Common myeloid progenitor, CD34-positive (primary cell): Measurements from ENCODE around the gene PRICKLE3.

Experiments
- CTCF ChIA-PET: fragments of 350-600 bp; sonication (Branson Sonifier 250); formaldehyde crosslinking; loops from one replicate; lab custom pipeline; 2021; ENCODE audit warnings: antibody characterized with exemption; lab: Charles Lee
- POLR2A ChIA-PET: fragments of 350-600 bp; sonication (Branson Sonifier 250); formaldehyde crosslinking; loops from one replicate; lab custom pipeline; 2021; ENCODE audit warnings: antibody characterized with exemption; lab: Charles Lee
- DNase-seq, 3 donors: peaks; one replicate each; pipeline versions ENCODE4 v3.0.0 to v3.0.0-alpha.2; 2013
- H3K27ac ChIP-seq, 2 experiments: 1 replicate in 1 of 2; 2 replicates in 1 of 2; pipeline ENCODE4 v1.7.0; 2013; ENCODE audit warnings: inconsistent platforms in 2 of 2, low read length in 2 of 2, mild to moderate bottlenecking in 2 of 2, low read depth in 1 of 2, moderate library complexity in 1 of 2; ENCODE audit not compliant: severe bottlenecking in 2 of 2, insufficient read depth in 1 of 2, poor library complexity in 1 of 2
- H3K27me3 ChIP-seq, 5 experiments: replicated peaks in 2 of 5; 1 replicate in 3 of 5; 2 replicates in 2 of 5; pipeline versions ENCODE4 v1.6.1 to v1.7.0; 2013; ENCODE audit warnings: low read length in 4 of 5, mild to moderate bottlenecking in 2 of 5, moderate library complexity in 2 of 5, inconsistent platforms in 1 of 5; ENCODE audit not compliant: insufficient read depth in 5 of 5, control insufficient read depth in 4 of 5
- H3K36me3 ChIP-seq, 4 experiments: 1 replicate in 2 of 4; 2 replicates in 2 of 4; pipeline versions ENCODE4 v1.6.1 to v1.7.0; 2013; ENCODE audit warnings: low read length in 3 of 4, control low read depth in 1 of 4, mild to moderate bottlenecking in 1 of 4; ENCODE audit not compliant: control insufficient read depth in 4 of 4, insufficient read depth in 4 of 4
- H3K4me1 ChIP-seq, 4 experiments: 1 replicate in 3 of 4; 2 replicates in 1 of 4; pipeline versions ENCODE4 v1.6.1 to v1.7.1; 2013; ENCODE audit warnings: low read length in 3 of 4, mild to moderate bottlenecking in 3 of 4, control low read depth in 1 of 4, inconsistent platforms in 1 of 4, moderate library complexity in 1 of 4; ENCODE audit not compliant: control insufficient read depth in 4 of 4, insufficient read depth in 4 of 4; ENCODE audit errors: control extremely low read depth in 1 of 4
- H3K4me3 ChIP-seq, 7 experiments: 1 replicate in 4 of 7; 2 replicates in 3 of 7; pipeline versions ENCODE4 v1.5.1 to v1.7.0; 2013; ENCODE audit warnings: mild to moderate bottlenecking in 7 of 7, low read length in 6 of 7, moderate library complexity in 6 of 7, inconsistent platforms in 2 of 7, low read depth in 2 of 7, control low read depth in 1 of 7; ENCODE audit not compliant: insufficient read depth in 4 of 7, control insufficient read depth in 1 of 7; ENCODE audit errors: extremely low read depth in 1 of 7
- H3K9me3 ChIP-seq, 5 experiments: 1 replicate in 4 of 5; 2 replicates in 1 of 5; pipeline versions ENCODE4 v1.6.1 to v1.7.1; 2013; ENCODE audit warnings: low read length in 4 of 5, mild to moderate bottlenecking in 2 of 5, inconsistent platforms in 1 of 5, low read depth in 1 of 5, moderate library complexity in 1 of 5; ENCODE audit not compliant: control insufficient read depth in 4 of 5, insufficient read depth in 2 of 5; ENCODE audit errors: control extremely low read depth in 1 of 5
- WGBS: methylation state at CpG from one replicate; pipeline ENCODE4 v1.1.5; 2013; ENCODE audit not compliant: insufficient coverage; 5-methylcytosine and 5-hydroxymethylcytosine counted together

The PRICKLE3 gene

DNA sequence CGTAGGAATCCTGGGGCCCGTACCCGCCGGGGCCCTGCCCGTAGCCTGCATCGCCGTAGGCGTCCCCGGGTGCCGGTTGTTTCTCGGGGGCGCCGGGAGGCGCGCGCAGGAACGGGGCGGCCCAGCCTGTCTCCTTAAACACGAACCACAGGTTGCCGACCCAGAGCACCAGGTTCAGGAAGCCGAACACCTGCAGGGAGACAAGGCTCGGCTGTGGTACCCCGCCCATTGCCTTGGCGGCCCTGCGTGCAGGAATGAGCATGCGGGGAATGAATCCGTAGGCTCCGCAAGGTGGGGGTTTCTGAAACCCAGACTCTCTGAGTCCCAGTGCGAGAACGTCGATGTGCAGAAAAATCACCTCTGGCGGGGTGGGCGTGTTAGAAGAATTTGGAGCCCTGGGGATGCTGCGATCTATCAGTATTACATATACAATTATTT lies 5.4 kb upstream of the PRICKLE3 start:
- POLR2A ChIA-PET = interaction anchor here (1.1 to 1.3 kb wide), 2 partner anchors 14 to 25 kb away, joined by 3 to 4 read pairs; no protein-coding TSS in a partner anchor
- Histone ChIP-seq H3K4me1 (peaks cover 0 to 13% (median 5%) of the 10 kb centered on the region in 4 experiments), H3K27me3 (no peaks in the 10 kb centered on the region)

DNA sequence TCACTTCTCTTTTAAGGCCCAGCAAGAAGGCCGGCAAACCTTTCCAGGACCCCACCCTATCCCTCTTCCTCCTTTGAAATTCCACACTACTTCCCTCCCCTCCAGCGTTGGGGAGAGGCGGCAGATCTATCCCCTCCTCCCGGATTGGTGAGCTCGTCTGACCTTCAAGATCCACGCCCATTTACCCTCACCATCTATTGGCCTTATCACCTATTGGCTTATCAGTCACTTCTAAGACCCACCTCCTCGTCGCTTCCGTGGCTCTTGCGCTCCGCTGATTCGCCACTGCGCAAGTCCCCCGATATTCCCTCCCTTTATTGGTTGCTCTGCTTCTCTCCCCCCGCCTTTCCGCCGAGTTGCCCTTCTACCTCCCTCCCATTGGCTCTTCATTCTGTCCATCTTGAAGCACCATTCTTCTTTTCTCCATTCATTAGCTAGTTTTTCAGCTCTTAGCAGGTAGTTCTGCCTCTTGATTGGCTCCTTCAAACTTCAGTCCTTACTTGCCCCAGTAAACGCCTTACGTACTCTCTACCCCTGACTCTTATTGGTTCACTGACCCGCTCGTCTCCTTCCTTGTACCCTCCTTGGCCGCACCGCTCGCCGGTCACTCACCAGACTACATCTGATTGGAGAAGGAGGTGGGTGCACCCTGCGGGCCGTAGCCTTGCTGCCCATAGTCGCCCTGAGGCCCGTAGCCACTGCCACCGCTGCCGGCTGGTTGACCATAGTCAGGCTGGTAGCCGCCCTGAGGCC lies 4.8 kb upstream of the PRICKLE3 start:
- Histone ChIP-seq H3K36me3 (no peaks in the 10 kb centered on the region), H3K27me3 (no peaks in the 10 kb centered on the region), H3K9me3 (no peaks in the 10 kb centered on the region), H3K27ac (peak overlapping the region; percentile 15 to 81), H3K4me3 (peak overlapping the region; percentile 69 to 86 (median 74)), H3K4me1 (peaks cover 0 to 16% (median 8%) of the 10 kb centered on the region in 4 experiments)
- WGBS = 35% methylated on average over 28 of the region's 32 CpGs
- DNase-seq = peak; percentile 98 to 99 (median 99)
- ChIA-PET CTCF (interaction anchor here (0.7 to 1.2 kb wide), 5 partner anchors 17 to 236 kb away, joined by 3 to 4 read pairs (median 3); no protein-coding TSS in a partner anchor), POLR2A (interaction anchor here (0.8 to 1.3 kb wide), 3 partner anchors 14 to 35 kb away, joined by 3 to 4 read pairs (median 3); no protein-coding TSS in a partner anchor)

More for the DNA sequence above, 5.4 kb upstream of the PRICKLE3 start:
- CTCF ChIA-PET = interaction anchor here (1.0 to 1.9 kb wide), 3 partner anchors 27 to 43 kb away, joined by 3 to 6 read pairs (median 6); partner anchors contain the start of gene CCDC22
- 57% methylated on average over 29 of the region's 34 CpGs for whole genome bisulfite sequencing
- Histone ChIP-seq H3K27ac (peak overlapping the region; percentile 15 to 81), H3K4me3 (peak overlapping the region; percentile 69 to 86 (median 74)), H3K9me3 (no peaks in the 10 kb centered on the region), H3K36me3 (no peaks in the 10 kb centered on the region)
- DNase-seq = peak in 2 of 3 donors; percentile 22 to 50

DNA sequence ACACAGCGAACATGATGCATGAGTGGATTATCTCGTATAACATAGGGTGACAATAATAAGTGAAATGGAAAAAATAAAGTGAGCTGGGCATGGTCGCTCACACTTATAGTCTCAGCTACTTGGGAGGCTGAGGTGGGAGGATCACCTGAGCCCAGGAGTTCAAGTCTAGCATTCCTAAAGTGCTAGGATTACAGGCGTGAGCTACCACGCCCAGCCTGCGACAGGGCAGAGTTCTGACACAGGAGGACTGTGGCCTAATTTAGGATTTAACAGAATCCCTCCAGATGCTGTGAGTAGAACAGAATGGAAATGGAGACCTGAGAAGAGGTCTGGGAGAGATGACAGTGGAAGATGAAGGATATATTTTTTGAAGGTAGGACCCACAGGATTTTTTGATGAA lies 3.4 kb upstream of the PRICKLE3 start:
- DNase-seq = no peak
- Histone ChIP-seq H3K4me3 (no peak overlapping the region), H3K27me3 (no peaks in the 10 kb centered on the region), H3K4me1 (peaks cover 0 to 25% (median 16%) of the 10 kb centered on the region in 4 experiments), H3K27ac (no peak overlapping the region), H3K36me3 (no peaks in the 10 kb centered on the region), H3K9me3 (no peaks in the 10 kb centered on the region)
- 88% methylated on average over 6 of the region's 6 CpGs for WGBS
- ChIA-PET CTCF (interaction anchor here (0.9 to 1.4 kb wide), 4 partner anchors 9 to 39 kb away, joined by 3 to 5 read pairs (median 4); no protein-coding TSS in a partner anchor), POLR2A (no interaction called here)

DNA sequence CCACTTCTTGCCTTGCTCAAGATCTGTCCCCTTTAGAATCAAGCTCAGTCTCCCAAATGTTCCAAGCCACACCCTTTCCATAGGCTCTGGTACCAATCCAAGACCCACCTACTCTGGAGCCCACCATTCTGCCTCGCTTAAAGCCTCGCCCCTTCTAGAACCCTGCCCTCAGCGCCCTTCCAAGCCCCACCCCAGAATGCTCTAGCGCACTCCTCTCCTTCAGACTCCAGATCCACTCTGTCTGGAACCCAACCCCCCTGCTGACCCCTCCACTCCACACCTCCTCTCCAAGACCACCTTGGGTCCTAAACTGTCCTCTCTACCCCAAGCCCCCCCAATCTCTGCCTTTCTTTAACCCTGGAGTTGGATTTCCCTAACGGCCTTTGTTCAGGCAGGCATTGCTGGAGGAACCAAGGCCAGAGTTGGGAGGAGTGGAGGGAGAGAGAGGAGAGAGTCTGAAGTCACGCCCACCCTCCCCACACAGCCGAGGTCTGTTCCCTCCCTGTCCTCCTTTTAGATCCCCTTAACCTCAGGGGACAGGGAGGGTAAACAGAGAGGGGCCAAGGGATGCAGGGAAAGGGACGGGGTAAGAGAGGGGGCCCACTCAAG lies 2.4 kb upstream of the PRICKLE3 start:
- no peaks in the 10 kb centered on the region for H3K9me3 ChIP-seq
- H3K27ac ChIP-seq = no peak overlapping the region
- WGBS = 55% methylated on average over 3 of the region's 8 CpGs
- ChIA-PET POLR2A (no interaction called here), CTCF (interaction anchor here (1.4 kb wide), 1 partner anchor 22 kb away, joined by 4 read pairs; no protein-coding TSS in a partner anchor)
- no peak overlapping the region for H3K4me3 ChIP-seq
- no peaks in the 10 kb centered on the region for H3K27me3 ChIP-seq
- H3K36me3 ChIP-seq = peaks cover 0 to 1% (median 0%) of the 10 kb centered on the region in 4 experiments
- H3K4me1 ChIP-seq = peaks cover 0 to 29% (median 19%) of the 10 kb centered on the region in 4 experiments
- no peak for DNase-seq

DNA sequence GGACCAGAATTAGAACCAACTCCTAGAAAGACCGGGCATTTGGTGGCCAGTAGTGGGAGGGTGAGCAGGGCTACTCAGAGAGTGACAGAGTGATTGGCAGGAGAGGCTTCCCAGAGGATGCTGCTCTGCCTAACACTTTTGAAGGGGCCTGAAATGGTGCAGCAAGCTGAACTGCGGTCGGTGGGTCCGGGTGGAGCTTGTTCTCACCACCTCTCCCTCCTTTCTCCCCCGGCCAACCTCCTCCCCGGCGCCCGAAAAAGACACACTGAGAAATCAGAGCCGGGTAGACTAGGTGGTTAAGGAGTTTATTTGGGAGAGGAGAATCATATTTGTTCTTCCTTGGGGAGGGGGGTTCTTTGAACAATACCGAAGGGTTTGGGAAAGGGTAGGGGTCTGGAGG lies 1.4 kb upstream of the PRICKLE3 start:
- POLR2A ChIA-PET = no interaction called here
- CTCF ChIA-PET = interaction anchor here (1.1 kb wide), 1 partner anchor 10 kb away, joined by 3 read pairs; no protein-coding TSS in a partner anchor
- Histone ChIP-seq H3K27ac (no peak overlapping the region), H3K9me3 (no peaks in the 10 kb centered on the region), H3K36me3 (peaks cover 0 to 5% (median 2%) of the 10 kb centered on the region in 4 experiments), H3K4me1 (peaks cover 0 to 29% (median 19%) of the 10 kb centered on the region in 4 experiments), H3K27me3 (no peaks in the 10 kb centered on the region), H3K4me3 (no peak overlapping the region)
- WGBS = 89% methylated on average over 6 of the region's 10 CpGs
- no peak for DNase-seq

DNA sequence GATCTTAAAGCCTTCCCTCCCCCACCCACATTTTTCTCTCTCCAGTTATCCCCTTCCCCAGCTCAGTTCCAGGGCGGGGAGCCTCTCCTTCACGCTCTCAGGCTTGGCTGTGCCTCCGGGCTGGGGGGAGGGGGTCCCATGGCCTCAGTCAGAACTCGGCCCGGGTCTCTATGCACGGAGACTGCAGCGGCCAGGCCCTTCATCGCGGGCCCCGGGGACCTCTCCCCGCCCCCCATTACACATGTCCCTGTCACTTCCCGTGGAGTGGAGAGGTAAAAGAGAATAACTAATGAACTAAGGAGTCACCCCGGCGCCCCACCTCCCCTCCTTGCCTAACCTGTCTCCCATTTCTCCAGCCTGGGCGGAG lies 838 bp upstream of the PRICKLE3 start:
- no peak for DNase-seq
- Histone ChIP-seq H3K9me3 (no peaks in the 10 kb centered on the region), H3K27me3 (no peaks in the 10 kb centered on the region), H3K4me3 (no peak overlapping the region), H3K36me3 (peaks cover 2 to 8% (median 4%) of the 10 kb centered on the region in 4 experiments), H3K27ac (no peak overlapping the region), H3K4me1 (peaks cover 0 to 26% (median 19%) of the 10 kb centered on the region in 4 experiments)
- 87% methylated on average over 12 of the region's 15 CpGs for WGBS
- CTCF ChIA-PET = interaction anchor here (1.0 to 1.1 kb wide), 2 partner anchors 10 to 45 kb away, joined by 3 read pairs; no protein-coding TSS in a partner anchor
- POLR2A ChIA-PET = no interaction called here
